HCT116 (cell line): Measurements from ENCODE around the gene KIR2DL1. TPM values are rescaled to one million over a fixed set of nuclear protein-coding genes. Genes with fewer than 3 reads are reported as not detected.
"Not testable (repeated sequence)": the region's sequence is repeated elsewhere in the genome, so short reads cannot be mapped to it uniquely, and the experiment has no call there.

ENCODE experiments used
- ATAC-seq: fragments of 200-7000 bp; cut with Tn5 transposase; 2 replicates; pipeline ENCODE4 v1.9.1; 2020; ENCODE audit warnings: mild to moderate bottlenecking, moderate library complexity
- BruUV-seq: library from RNA; stranded (reverse); fragments of 400-500 nt; replicated peaks from 2 replicates; lab custom pipeline; 2021; lab: Mats Ljungman, UMichigan
- CTCF ChIA-PET: fragments of 300-600 bp; sonication (Branson Sonifier 250); formaldehyde crosslinking; loops from one replicate; lab custom pipeline; 2021; ENCODE audit warnings: antibody characterized with exemption; lab: Charles Lee
- POLR2A ChIA-PET: fragments of 300-600, 350-600 bp; sonication (Branson Sonifier 250); formaldehyde crosslinking; loops from one replicate; lab custom pipeline; 2021; ENCODE audit warnings: antibody characterized with exemption; lab: Charles Lee
- RAD21 ChIA-PET, 2 experiments: fragments of 300-600 bp; sonication (Branson Sonifier 250); formaldehyde crosslinking; loops; one replicate each; lab custom pipeline; 2023; ENCODE audit warnings: low total read pairs in 2 of 2; ENCODE audit not compliant: uncharacterized antibody in 2 of 2, unreplicated experiment in 2 of 2, low non-redundant PET in 1 of 2; lab: Charles Lee
- DNase-seq: peaks from one replicate; pipeline ENCODE4 v3.0.0-alpha.2; 2010; ENCODE audit warnings: low read depth, low spot score
- H2AFZ ChIP-seq: fragments of 200-600 bp; shearing (Covaris generic), sonication (generic); 2 replicates; pipeline ENCODE4 v1.6.1; 2017; ENCODE audit warnings: low read depth, mixed run types, mixed read lengths, antibody characterized with exemption, low read length; ENCODE audit not compliant: poor library complexity, severe bottlenecking
- H3K27ac ChIP-seq: 2 replicates; pipeline ENCODE4 v1.5.1; 2012; ENCODE audit warnings: low read depth, low read length
- H3K27me3 ChIP-seq: fragments of 200-600 bp; sonication (generic); 2 replicates; pipeline ENCODE4 v1.6.1; 2016; ENCODE audit warnings: mixed run types, low read length, mixed read lengths; ENCODE audit not compliant: insufficient read depth
- H3K36me3 ChIP-seq, 2 experiments: fragments of 200-500 bp in 1 of 2; fragments of 200-600 bp in 1 of 2; sonication (Bioruptor generic) in 1 of 2; sonication (generic) in 1 of 2; 2 replicates each; pipeline versions ENCODE4 v1.5.1 to v1.6.1; 2014 to 2016; ENCODE audit warnings: low read length in 2 of 2, inconsistent platforms in 1 of 2, mixed read lengths in 1 of 2, mixed run types in 1 of 2; ENCODE audit not compliant: insufficient read depth in 2 of 2, control insufficient read depth in 1 of 2
- H3K4me1 ChIP-seq, 2 experiments: fragments of 200-600 bp in 1 of 2; sonication (generic) in 1 of 2; 2 replicates each; pipeline versions ENCODE4 v1.5.1 to v1.6.1; 2012 to 2017; ENCODE audit warnings: low read length in 2 of 2, inconsistent platforms in 1 of 2, mild to moderate bottlenecking in 1 of 2, mixed read lengths in 1 of 2, mixed run types in 1 of 2, moderate library complexity in 1 of 2; ENCODE audit not compliant: insufficient read depth in 2 of 2, control insufficient read depth in 1 of 2
- H3K4me2 ChIP-seq: fragments of 200-600 bp; sonication (generic); 2 replicates; pipeline ENCODE4 v1.6.1; 2017; ENCODE audit warnings: mixed run types, low read length, mixed read lengths
- H3K4me3 ChIP-seq, 2 experiments: fragments of 200-600 bp in 1 of 2; sonication (generic) in 1 of 2; replicated peaks in 1 of 2; 2 replicates each; pipeline ENCODE4 v1.5.1; 2011 to 2016; ENCODE audit warnings: low read length in 2 of 2, control low read depth in 1 of 2, low read depth in 1 of 2, mild to moderate bottlenecking in 1 of 2, mixed read lengths in 1 of 2, mixed run types in 1 of 2
- H3K79me2 ChIP-seq: fragments of 200-600 bp; sonication (generic); 2 replicates; pipeline ENCODE4 v1.6.1; 2017; ENCODE audit warnings: mild to moderate bottlenecking, mixed run types, low read length, moderate library complexity, mixed read lengths; ENCODE audit not compliant: insufficient read depth
- H3K9ac ChIP-seq: fragments of 200-600 bp; sonication (generic); 2 replicates; pipeline ENCODE4 v1.6.1; 2016; ENCODE audit warnings: low read length, mixed read lengths
- H3K9me2 ChIP-seq: fragments of 200-600 bp; sonication (generic), shearing (Covaris generic); 2 replicates; pipeline ENCODE4 v1.6.1; 2017; ENCODE audit warnings: mixed run types, mild to moderate bottlenecking, moderate library complexity; ENCODE audit not compliant: insufficient read depth
- H3K9me3 ChIP-seq, 2 experiments: fragments of 200-500 bp in 1 of 2; fragments of 200-600 bp in 1 of 2; sonication (Bioruptor generic) in 1 of 2; sonication (generic) in 1 of 2; 2 replicates each; pipeline ENCODE4 v1.6.1; 2014 to 2017; ENCODE audit warnings: low read length in 2 of 2, mixed read lengths in 2 of 2, inconsistent platforms in 1 of 2, low read depth in 1 of 2, mild to moderate bottlenecking in 1 of 2, mixed run types in 1 of 2, moderate library complexity in 1 of 2; ENCODE audit not compliant: control insufficient read depth in 1 of 2, insufficient read depth in 1 of 2
- H4K20me1 ChIP-seq: fragments of 200-600 bp; sonication (generic), shearing (Covaris generic); 2 replicates; pipeline ENCODE4 v1.6.1; 2017; ENCODE audit warnings: mixed run types, mild to moderate bottlenecking, moderate library complexity; ENCODE audit not compliant: insufficient read depth
- intact Hi-C: fragments of 100-400 bp; cut with micrococcal nuclease; formaldehyde crosslinking; loops from 2 replicates; pipeline ENCODE4 v1.10.0; 2022
- total RNA-seq: library from RNA; stranded (reverse); gene quantifications from one replicate; pipeline ENCODE4 v1.2.1, GENCODE V29; 2021; ENCODE audit not compliant: unreplicated experiment

KIR2DL1 gene
- total RNA-seq, 1 experiment from 2014 or later, result not detected

DNA sequence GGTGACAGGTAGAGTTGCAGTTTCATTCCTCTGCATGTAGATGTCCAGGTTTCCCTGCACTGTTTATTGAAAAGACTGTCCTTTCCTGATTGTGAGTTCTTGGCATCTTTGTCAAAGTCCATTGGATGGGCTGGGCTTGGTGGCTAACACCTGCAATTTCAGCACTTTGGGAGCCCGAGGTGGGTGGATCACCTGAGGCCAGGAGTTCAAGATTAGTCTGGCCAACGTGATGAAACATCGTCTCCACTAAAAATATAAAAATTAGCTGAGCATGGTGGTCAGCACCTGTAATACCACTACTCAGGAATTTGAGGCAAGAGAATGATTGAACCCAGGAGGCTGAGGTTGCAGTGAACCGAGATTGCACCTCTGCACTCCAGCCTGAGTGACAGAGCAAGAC lies 8.3 kb downstream of the KIR2DL1 start:
- ATAC-seq, BruUV-seq, CTCF ChIA-PET, H3K79me2 ChIP-seq, H3K36me3 ChIP-seq, POLR2A ChIA-PET, H3K4me2 ChIP-seq, H3K9me3 ChIP-seq, RAD21 ChIA-PET, H3K27ac ChIP-seq, H3K9me2 ChIP-seq, H4K20me1 ChIP-seq, DNase-seq, H3K4me3 ChIP-seq, H2AFZ ChIP-seq, H3K9ac ChIP-seq, H3K4me1 ChIP-seq, H3K27me3 ChIP-seq: not testable (repeated sequence)
- intact Hi-C loops, result loop anchor here (10.0 kb wide), 1 partner anchor 77 kb away; the partner anchor contains the start of gene KIR3DL2

- ATAC-seq, CTCF ChIA-PET, RAD21 ChIA-PET: not testable (repeated sequence)
These were observed 9.3 kb downstream of the KIR2DL1 start for GRCh38 chr19:54778896-54779295.

GRCh38 chr19:54782916-54783315 lies 13.3 kb downstream of the KIR2DL1 start:
- H4K20me1 ChIP-seq, ATAC-seq, RAD21 ChIA-PET, H3K9me2 ChIP-seq, H3K9ac ChIP-seq, H3K79me2 ChIP-seq, POLR2A ChIA-PET, intact Hi-C loops, BruUV-seq, H3K36me3 ChIP-seq, DNase-seq, H3K9me3 ChIP-seq, H2AFZ ChIP-seq, H3K4me2 ChIP-seq, H3K4me3 ChIP-seq, H3K4me1 ChIP-seq, H3K27me3 ChIP-seq, H3K27ac ChIP-seq, CTCF ChIA-PET: not testable (repeated sequence)

More at GRCh38 chr19:54778896-54779295, 9.3 kb downstream of the KIR2DL1 start:
- H3K9me3 ChIP-seq, H3K27me3 ChIP-seq, H3K4me3 ChIP-seq, H3K4me2 ChIP-seq, H3K4me1 ChIP-seq, H3K27ac ChIP-seq, H4K20me1 ChIP-seq, BruUV-seq, H3K79me2 ChIP-seq, H3K9me2 ChIP-seq, H3K36me3 ChIP-seq, DNase-seq, H2AFZ ChIP-seq, POLR2A ChIA-PET, H3K9ac ChIP-seq: not testable (repeated sequence)
- intact Hi-C loops, result loop anchor here (10.0 kb wide), 1 partner anchor 76 kb away; the partner anchor contains the start of gene KIR3DL2

- H3K79me2 ChIP-seq, POLR2A ChIA-PET, H2AFZ ChIP-seq, H4K20me1 ChIP-seq, H3K27ac ChIP-seq, H3K9me2 ChIP-seq, H3K9ac ChIP-seq, DNase-seq, intact Hi-C loops, CTCF ChIA-PET, H3K27me3 ChIP-seq, H3K9me3 ChIP-seq, H3K36me3 ChIP-seq, ATAC-seq, H3K4me3 ChIP-seq, BruUV-seq, RAD21 ChIA-PET, H3K4me2 ChIP-seq, H3K4me1 ChIP-seq: not testable (repeated sequence)
These were observed 16.6 kb downstream of the KIR2DL1 start for GRCh38 chr19:54786091-54786723.
